ENCODE measurements around the gene ATG10.

ATG10 gene

DNA sequence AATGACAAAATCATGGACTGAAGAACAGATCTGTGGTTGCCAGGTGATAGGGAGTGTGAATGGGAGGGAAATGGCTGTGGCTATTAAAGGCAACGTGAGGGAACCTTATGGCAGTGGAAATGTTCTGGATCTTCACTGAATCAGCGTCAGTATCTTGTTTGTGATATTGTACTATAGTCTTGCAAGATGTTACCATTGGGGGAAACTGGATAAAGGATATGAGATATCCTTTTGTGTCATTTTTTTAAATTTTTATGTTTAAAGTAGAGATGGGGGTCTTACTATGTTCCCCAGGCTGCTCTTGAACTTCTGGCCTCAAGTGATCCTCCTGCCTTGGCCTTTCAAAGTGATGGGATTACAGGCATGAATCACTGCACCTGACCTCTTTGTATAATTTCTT lies 210.8 kb downstream of the ATG10 start:
- ATAC-seq (ENCODE audit: insufficient read depth, low read depth), result no peak
- Histone ChIP-seq H3K4me3 (ENCODE audit: low read depth in 1 of 2, low read length in 2 of 2) (no peak overlapping the region), H3K9me3 (ENCODE audit: insufficient read depth, low read length, severe bottlenecking) (no peaks in the 10 kb centered on the region), H3K79me2 (ENCODE audit: insufficient read depth, low read length) (no peaks in the 10 kb centered on the region), H3K36me3 (ENCODE audit: insufficient read depth, low read length) (peaks cover 18% of the 10 kb centered on the region), H2AFZ (ENCODE audit: low read depth, low read length) (no peak overlapping the region), H3K4me2 (ENCODE audit: insufficient read depth, low read length) (no peak overlapping the region), H4K20me1 (ENCODE audit: insufficient read depth, low read length) (no peaks in the 10 kb centered on the region), H3K4me1 (ENCODE audit: insufficient read depth, low read length) (no peaks in the 10 kb centered on the region), H3K27ac (ENCODE audit: low read length) (no peak overlapping the region), H3K9ac (ENCODE audit: low read depth, low read length) (no peak overlapping the region), H3K27me3 (ENCODE audit: insufficient read depth, low read length, poor library complexity) (no peaks in the 10 kb centered on the region)
- TF ChIP-seq, protein P1, sequence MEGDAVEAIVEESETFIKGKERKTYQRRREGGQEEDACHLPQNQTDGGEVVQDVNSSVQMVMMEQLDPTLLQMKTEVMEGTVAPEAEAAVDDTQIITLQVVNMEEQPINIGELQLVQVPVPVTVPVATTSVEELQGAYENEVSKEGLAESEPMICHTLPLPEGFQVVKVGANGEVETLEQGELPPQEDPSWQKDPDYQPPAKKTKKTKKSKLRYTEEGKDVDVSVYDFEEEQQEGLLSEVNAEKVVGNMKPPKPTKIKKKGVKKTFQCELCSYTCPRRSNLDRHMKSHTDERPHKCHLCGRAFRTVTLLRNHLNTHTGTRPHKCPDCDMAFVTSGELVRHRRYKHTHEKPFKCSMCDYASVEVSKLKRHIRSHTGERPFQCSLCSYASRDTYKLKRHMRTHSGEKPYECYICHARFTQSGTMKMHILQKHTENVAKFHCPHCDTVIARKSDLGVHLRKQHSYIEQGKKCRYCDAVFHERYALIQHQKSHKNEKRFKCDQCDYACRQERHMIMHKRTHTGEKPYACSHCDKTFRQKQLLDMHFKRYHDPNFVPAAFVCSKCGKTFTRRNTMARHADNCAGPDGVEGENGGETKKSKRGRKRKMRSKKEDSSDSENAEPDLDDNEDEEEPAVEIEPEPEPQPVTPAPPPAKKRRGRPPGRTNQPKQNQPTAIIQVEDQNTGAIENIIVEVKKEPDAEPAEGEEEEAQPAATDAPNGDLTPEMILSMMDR (IDR thresholded peaks at IDR 0.05; ENCODE audit: borderline replicate concordance, extremely low read depth, low read length, poor library complexity, severe bottlenecking), result no peak
- no peak for TF ChIP-seq EZH2 (IDR thresholded peaks at IDR 0.05; ENCODE audit: borderline replicate concordance, low read depth, low read length, severe bottlenecking)
- no peak for DNase-seq

DNA sequence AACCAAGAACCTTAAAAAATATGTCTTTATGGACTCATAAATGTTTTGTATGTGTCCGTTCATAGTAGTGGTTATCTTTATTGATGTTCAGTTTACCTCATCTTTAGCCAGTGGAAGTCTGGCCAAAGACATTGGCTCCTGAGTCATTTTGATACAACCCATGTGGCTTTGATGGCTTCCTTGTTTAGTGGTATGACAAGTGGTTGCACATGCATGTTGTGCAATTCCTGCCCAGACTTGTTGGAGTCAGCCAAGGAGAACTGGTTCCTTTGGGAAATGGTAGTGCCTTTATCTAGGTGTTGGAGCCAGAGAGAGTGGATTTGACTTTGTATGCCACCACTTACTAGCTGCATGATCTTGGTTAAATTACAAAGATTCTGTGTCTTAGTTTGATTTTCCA lies 212.0 kb downstream of the ATG10 start:
- no peak overlapping the region for H3K4me2 ChIP-seq (ENCODE audit: insufficient read depth, low read length)
- H3K79me2 ChIP-seq (ENCODE audit: insufficient read depth, low read length), result no peaks in the 10 kb centered on the region
- H2AFZ ChIP-seq (ENCODE audit: low read depth, low read length), result no peak overlapping the region
- H3K4me3 ChIP-seq (ENCODE audit: low read depth in 1 of 2, low read length in 2 of 2), result no peak overlapping the region
- no peaks in the 10 kb centered on the region for H3K4me1 ChIP-seq (ENCODE audit: insufficient read depth, low read length)
- H3K27ac ChIP-seq (ENCODE audit: low read length), result no peak overlapping the region
- H3K27me3 ChIP-seq (ENCODE audit: insufficient read depth, low read length, poor library complexity), result no peaks in the 10 kb centered on the region
- ATAC-seq (ENCODE audit: insufficient read depth, low read depth) (no peak), DNase-seq (no peak)
- no peaks in the 10 kb centered on the region for H3K9me3 ChIP-seq (ENCODE audit: insufficient read depth, low read length, severe bottlenecking)
- TF ChIP-seq, protein P1 (IDR thresholded peaks at IDR 0.05; ENCODE audit: borderline replicate concordance, extremely low read depth, low read length, poor library complexity, severe bottlenecking), result no peak
- no peak for TF ChIP-seq EZH2 (IDR thresholded peaks at IDR 0.05; ENCODE audit: borderline replicate concordance, low read depth, low read length, severe bottlenecking)
- H3K9ac ChIP-seq (ENCODE audit: low read depth, low read length), result no peak overlapping the region
- H4K20me1 ChIP-seq (ENCODE audit: insufficient read depth, low read length), result no peaks in the 10 kb centered on the region
- peaks cover 16% of the 10 kb centered on the region for H3K36me3 ChIP-seq (ENCODE audit: insufficient read depth, low read length)

DNA sequence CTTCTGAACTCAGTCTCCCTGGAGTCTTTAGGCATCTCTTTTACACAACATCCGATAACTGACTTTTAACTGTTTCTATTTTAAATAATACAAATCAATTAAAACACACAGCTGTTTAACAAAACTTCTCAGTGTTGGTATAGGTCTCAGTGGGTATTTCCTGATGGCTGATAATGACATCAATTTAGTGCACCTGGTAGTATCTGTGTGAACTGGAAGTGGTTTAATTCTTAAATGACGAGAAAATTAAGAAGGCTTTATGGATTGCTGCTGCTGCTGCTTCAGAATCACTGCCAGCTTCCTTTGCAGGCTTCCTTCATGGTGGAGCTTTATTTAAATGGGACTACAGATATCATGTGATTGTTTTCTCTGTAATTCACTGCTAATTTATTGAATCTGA lies 214.0 kb downstream of the ATG10 start:
- Histone ChIP-seq H3K27me3 (ENCODE audit: insufficient read depth, low read length, poor library complexity) (no peaks in the 10 kb centered on the region), H3K4me2 (ENCODE audit: insufficient read depth, low read length) (no peak overlapping the region), H4K20me1 (ENCODE audit: insufficient read depth, low read length) (no peaks in the 10 kb centered on the region), H3K4me3 (ENCODE audit: low read depth in 1 of 2, low read length in 2 of 2) (no peak overlapping the region), H3K9ac (ENCODE audit: low read depth, low read length) (no peak overlapping the region), H2AFZ (ENCODE audit: low read depth, low read length) (no peak overlapping the region), H3K27ac (ENCODE audit: low read length) (0 out of 2 replicates have a peak overlapping the region, but pooled peaks have one; percentile 6), H3K79me2 (ENCODE audit: insufficient read depth, low read length) (no peaks in the 10 kb centered on the region), H3K36me3 (ENCODE audit: insufficient read depth, low read length) (peaks cover 12% of the 10 kb centered on the region; the same call in 1 of the 2 replicates), H3K9me3 (ENCODE audit: insufficient read depth, low read length, severe bottlenecking) (no peaks in the 10 kb centered on the region), H3K4me1 (ENCODE audit: insufficient read depth, low read length) (no peaks in the 10 kb centered on the region)
- no peak for DNase-seq
- peak; percentile 50; the same call in 1 of the 3 replicates for ATAC-seq (ENCODE audit: insufficient read depth, low read depth)
- TF ChIP-seq EZH2 (IDR thresholded peaks at IDR 0.05; ENCODE audit: borderline replicate concordance, low read depth, low read length, severe bottlenecking), result no peak
- TF ChIP-seq, protein P1 (IDR thresholded peaks at IDR 0.05; ENCODE audit: borderline replicate concordance, extremely low read depth, low read length, poor library complexity, severe bottlenecking), result no peak

DNA sequence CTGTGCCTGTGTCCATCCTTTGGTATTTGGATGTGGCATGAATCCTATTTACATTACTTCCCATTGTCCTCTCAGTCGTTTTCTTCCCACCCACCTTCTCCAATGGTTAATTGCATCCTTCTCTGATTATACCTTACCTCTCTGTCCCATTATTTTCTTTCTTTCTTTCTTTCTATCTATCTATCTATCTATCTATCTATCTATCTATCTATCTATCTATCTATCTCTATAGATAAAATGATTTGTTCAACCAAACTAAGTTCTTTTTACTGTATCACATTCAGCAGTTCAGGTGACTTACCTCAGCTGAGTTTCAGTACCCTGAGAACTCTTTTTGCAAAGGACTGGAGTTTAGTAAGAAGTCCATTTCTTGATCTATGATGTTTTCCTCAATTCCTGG lies 225.7 kb downstream of the ATG10 start:
- Histone ChIP-seq H3K4me1 (ENCODE audit: insufficient read depth, low read length) (no peaks in the 10 kb centered on the region), H3K4me2 (ENCODE audit: insufficient read depth, low read length) (no peak overlapping the region), H2AFZ (ENCODE audit: low read depth, low read length) (no peak overlapping the region), H3K79me2 (ENCODE audit: insufficient read depth, low read length) (no peaks in the 10 kb centered on the region), H3K27ac (ENCODE audit: low read length) (no peak overlapping the region), H3K9me3 (ENCODE audit: insufficient read depth, low read length, severe bottlenecking) (no peaks in the 10 kb centered on the region), H3K36me3 (ENCODE audit: insufficient read depth, low read length) (no peaks in the 10 kb centered on the region), H3K4me3 (ENCODE audit: low read depth in 1 of 2, low read length in 2 of 2) (no peak overlapping the region), H3K27me3 (ENCODE audit: insufficient read depth, low read length, poor library complexity) (no peaks in the 10 kb centered on the region), H4K20me1 (ENCODE audit: insufficient read depth, low read length) (no peaks in the 10 kb centered on the region), H3K9ac (ENCODE audit: low read depth, low read length) (no peak overlapping the region)
- ATAC-seq (ENCODE audit: insufficient read depth, low read depth) (no peak), DNase-seq (no peak)
- TF ChIP-seq EZH2 (IDR thresholded peaks at IDR 0.05; ENCODE audit: borderline replicate concordance, low read depth, low read length, severe bottlenecking), result no peak
- TF ChIP-seq, protein P1 (IDR thresholded peaks at IDR 0.05; ENCODE audit: borderline replicate concordance, extremely low read depth, low read length, poor library complexity, severe bottlenecking), result no peak
